Transverse colon (tissue), 4 donors: ENCODE measurements around the gene ASAP3. TPM values are rescaled to one million over a fixed set of nuclear protein-coding genes. Genes with fewer than 3 reads are reported as not detected.

Experiments used
- DNase-seq: peaks from one replicate; pipeline ENCODE4 v3.0.0-alpha.2; 2019
- H3K27ac ChIP-seq, 4 donors: fragments of 200-600 bp; sonication (generic); 2 replicates each; pipeline ENCODE4 v1.5.1; 2016 to 2018; ENCODE audit warnings: inconsistent platforms in 4 of 4
- H3K27me3 ChIP-seq: fragments of 200-600 bp; sonication (generic); 2 replicates; pipeline ENCODE4 v1.5.1; 2017; ENCODE audit warnings: inconsistent platforms
- H3K36me3 ChIP-seq, 4 donors: fragments of 200-600 bp; sonication (generic); 2 replicates each; pipeline ENCODE4 v1.5.1; 2017 to 2019; ENCODE audit warnings: inconsistent platforms in 4 of 4
- H3K4me1 ChIP-seq, 4 donors: fragments of 200-600 bp; sonication (generic); 2 replicates each; pipeline ENCODE4 v1.5.1; 2017 to 2020; ENCODE audit warnings: inconsistent platforms in 4 of 4
- H3K4me3 ChIP-seq, 4 donors: fragments of 200-600 bp; sonication (generic); 1 replicate in 1 of 4; 2 replicates in 3 of 4; pipeline versions ENCODE4 v1.5.1 to v1.6.1; 2017 to 2019; ENCODE audit warnings: inconsistent platforms in 4 of 4
- H3K9me3 ChIP-seq, 2 donors: fragments of 200-600 bp; sonication (generic); 2 replicates each; pipeline ENCODE4 v1.5.1; 2017 to 2019; ENCODE audit warnings: inconsistent platforms in 2 of 2
- EP300 ChIP-seq: sonication (generic); formaldehyde crosslinking; IDR thresholded peaks from one replicate; pipeline ENCODE4 v1.6.1; 2017; ENCODE audit warnings: antibody characterized with exemption, low read depth
- POLR2A ChIP-seq: fragments of 450-650 bp; IDR thresholded peaks from one replicate; pipeline ENCODE4 v1.6.1; 2016; ENCODE audit warnings: antibody characterized with exemption, mild to moderate bottlenecking, moderate library complexity
- POLR2AphosphoS5 ChIP-seq, 3 donors: sonication (generic); formaldehyde crosslinking; IDR thresholded peaks; one replicate each; pipeline ENCODE4 v1.6.1; 2016; ENCODE audit warnings: antibody characterized with exemption in 3 of 3
- WGBS, 2 donors: methylation state at CpG; one replicate each; pipeline ENCODE4 v1.1.5; 2018; ENCODE audit warnings: low coverage in 1 of 2; 5-methylcytosine and 5-hydroxymethylcytosine counted together
- in situ Hi-C, 4 donors: fragments of 200-750 bp; cut with MboI; loops; one replicate each; pipeline versions ENCODE4 v1.15.0 to v1.15.1; 2017; ENCODE audit warnings: low sequenced_read_pairs in 3 of 4, low pct_ligation_motif_present in 1 of 4, low pct_unique_long_range_greater_than_20kb in 1 of 4
- intact Hi-C: fragments of 100-400 bp; cut with DNase I; formaldehyde crosslinking; loops from one replicate; pipeline ENCODE4 v1.15.1; 2023; ENCODE audit warnings: low total_unique reads
- total RNA-seq, 4 donors: library from RNA; depleted of rRNA; stranded (reverse); fragments of >200 nt; gene quantifications; one replicate each; pipeline ENCODE4 v1.1.0, GENCODE V29; 2016
- TF ChIP-seq, protein P1 (sequence below), 5 experiments: fragments of 200-600 bp in 3 of 5; fragments of 450-650 bp in 2 of 5; sonication (generic) in 3 of 5; IDR thresholded peaks; 1 replicate in 2 of 5; 2 replicates in 3 of 5; pipeline ENCODE4 v1.5.1; 2016 to 2017; ENCODE audit warnings: antibody characterized with exemption in 5 of 5, inconsistent platforms in 3 of 5, mild to moderate bottlenecking in 2 of 5, moderate library complexity in 1 of 5

The ASAP3 gene
- total RNA-seq, 4 donors from 2014 or later: 38.2 to 62.9 (median 48.3) TPM

- Histone ChIP-seq H3K27ac (peak overlapping the region; percentile 14 to 75 (median 42)), H3K4me3 (no peak overlapping the region), H3K9me3 (no peaks in the 10 kb centered on the region), H3K4me1 (peaks cover 0 to 9% (median under 1%) of the 10 kb centered on the region in 4 donors), H3K36me3 (no peaks in the 10 kb centered on the region), H3K27me3 (no peaks in the 10 kb centered on the region)
- in situ Hi-C loops: no loop called here
- intact Hi-C loops: no loop called here
- DNase-seq: no peak
- 83 to 86% methylated on average over 3 to 4 of the region's 4 CpGs for WGBS, 2 donors
- TF ChIP-seq POLR2A (no peak), POLR2AphosphoS5 (IDR thresholded peaks at IDR 0.05) (no peak), EP300 (no peak)
- TF ChIP-seq, protein P1, sequence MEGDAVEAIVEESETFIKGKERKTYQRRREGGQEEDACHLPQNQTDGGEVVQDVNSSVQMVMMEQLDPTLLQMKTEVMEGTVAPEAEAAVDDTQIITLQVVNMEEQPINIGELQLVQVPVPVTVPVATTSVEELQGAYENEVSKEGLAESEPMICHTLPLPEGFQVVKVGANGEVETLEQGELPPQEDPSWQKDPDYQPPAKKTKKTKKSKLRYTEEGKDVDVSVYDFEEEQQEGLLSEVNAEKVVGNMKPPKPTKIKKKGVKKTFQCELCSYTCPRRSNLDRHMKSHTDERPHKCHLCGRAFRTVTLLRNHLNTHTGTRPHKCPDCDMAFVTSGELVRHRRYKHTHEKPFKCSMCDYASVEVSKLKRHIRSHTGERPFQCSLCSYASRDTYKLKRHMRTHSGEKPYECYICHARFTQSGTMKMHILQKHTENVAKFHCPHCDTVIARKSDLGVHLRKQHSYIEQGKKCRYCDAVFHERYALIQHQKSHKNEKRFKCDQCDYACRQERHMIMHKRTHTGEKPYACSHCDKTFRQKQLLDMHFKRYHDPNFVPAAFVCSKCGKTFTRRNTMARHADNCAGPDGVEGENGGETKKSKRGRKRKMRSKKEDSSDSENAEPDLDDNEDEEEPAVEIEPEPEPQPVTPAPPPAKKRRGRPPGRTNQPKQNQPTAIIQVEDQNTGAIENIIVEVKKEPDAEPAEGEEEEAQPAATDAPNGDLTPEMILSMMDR (IDR thresholded peaks at IDR 0.05): no peak
Observed at GRCh38 chr1:23444596-23445390, 39.2 kb downstream of the ASAP3 start.

GRCh38 chr1:23444104-23444533, 39.9 kb downstream of the ASAP3 start:
- Histone ChIP-seq H3K4me1 (peaks cover 0 to 9% (median 0%) of the 10 kb centered on the region in 4 donors), H3K36me3 (no peaks in the 10 kb centered on the region), H3K9me3 (no peaks in the 10 kb centered on the region), H3K27me3 (no peaks in the 10 kb centered on the region), H3K27ac (peak overlapping the region; percentile 14 to 75 (median 42)), H3K4me3 (no peak overlapping the region)
- TF ChIP-seq, protein P1 (IDR thresholded peaks at IDR 0.05): no peak
- peak in 2 of 3 donors; percentile 43 to 47 for TF ChIP-seq POLR2AphosphoS5 (IDR thresholded peaks at IDR 0.05)
- DNase-seq: peak; percentile 60
- in situ Hi-C loops (no loop called here), intact Hi-C loops (no loop called here)
- WGBS, 2 donors: 79% methylated on average over 4 of the region's 4 CpGs; no CpG with 5 or more reads in 1 of the 2 donors

GRCh38 chr1:23442751-23443150, 41.2 kb downstream of the ASAP3 start:
- no peak for DNase-seq
- in situ Hi-C loops: no loop called here
- no peak for TF ChIP-seq EP300
- TF ChIP-seq, protein P1 (IDR thresholded peaks at IDR 0.05): no peak
- no peak for TF ChIP-seq POLR2AphosphoS5 (IDR thresholded peaks at IDR 0.05)
- no peak for TF ChIP-seq POLR2A
- H3K27ac ChIP-seq: no peak overlapping the region
- H3K4me1 ChIP-seq: peaks cover 0 to 9% (median 0%) of the 10 kb centered on the region in 4 donors
- intact Hi-C loops: no loop called here
- 69 to 89% methylated on average over 3 of the region's 3 CpGs for WGBS, 2 donors
- H3K27me3 ChIP-seq: no peaks in the 10 kb centered on the region
- H3K9me3 ChIP-seq: no peaks in the 10 kb centered on the region
- H3K36me3 ChIP-seq: no peaks in the 10 kb centered on the region
- H3K4me3 ChIP-seq: no peak overlapping the region

DNA sequence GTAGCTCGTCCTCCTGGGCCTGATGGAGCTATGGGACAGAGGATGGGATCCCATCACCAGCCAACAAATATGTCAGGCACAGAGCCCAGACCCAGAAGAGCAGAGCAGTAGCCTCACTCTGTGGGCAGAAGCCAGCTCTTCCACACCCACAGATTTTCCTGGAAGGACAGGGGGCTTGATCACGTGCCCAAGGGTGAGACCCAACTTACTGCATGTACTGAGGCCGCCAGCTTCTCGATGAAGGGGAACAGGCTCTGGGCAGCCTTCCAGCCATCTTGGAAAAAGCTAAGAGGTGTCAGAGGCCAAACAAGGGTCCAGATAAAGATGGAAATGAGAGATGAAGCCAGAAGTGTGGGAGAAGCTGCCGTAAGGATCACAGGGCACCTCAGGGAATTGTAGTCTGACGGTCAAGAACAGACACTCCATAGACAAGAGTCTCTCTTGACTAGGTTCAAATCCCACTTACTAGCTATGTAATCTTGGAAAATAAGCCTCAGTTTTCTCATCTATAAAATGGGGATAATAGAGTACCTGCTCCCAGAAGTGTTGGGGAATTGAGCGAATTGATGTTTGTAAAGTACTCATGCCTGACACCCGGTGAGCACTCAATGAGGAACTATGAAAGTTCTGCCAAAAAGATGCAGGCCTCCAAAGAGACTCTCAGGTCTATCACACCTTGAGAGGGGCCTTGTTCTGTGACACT, 42.4 kb downstream of the ASAP3 start:
- Histone ChIP-seq H3K36me3 (no peaks in the 10 kb centered on the region), H3K9me3 (no peaks in the 10 kb centered on the region), H3K4me1 (peaks cover 0 to 14% (median 4%) of the 10 kb centered on the region in 4 donors), H3K27ac (no peak overlapping the region), H3K27me3 (no peaks in the 10 kb centered on the region), H3K4me3 (no peak overlapping the region)
- whole genome bisulfite sequencing, 2 donors: 89 to 90% methylated on average over 2 to 8 of the region's 8 CpGs
- no peak for TF ChIP-seq EP300
- no peak for TF ChIP-seq POLR2A
- no peak for TF ChIP-seq POLR2AphosphoS5 (IDR thresholded peaks at IDR 0.05)
- TF ChIP-seq, protein P1 (IDR thresholded peaks at IDR 0.05): no peak
- no peak for DNase-seq
- in situ Hi-C loops (no loop called here), intact Hi-C loops (no loop called here)
